ENCODE measurements around the gene NUP160. TPM values are rescaled to one million over a fixed set of nuclear protein-coding genes. Genes with fewer than 3 reads are reported as not detected.

Gene NUP160
- total RNA-seq, 2 donors from 2014 or later: 13.8 to 15.3 TPM

- Histone ChIP-seq H3K4me3 (peak overlapping the region; percentile 64 to 68), H3K27ac (peak overlapping the region; percentile 90 to 92 (median 90)), H3K27me3 (no peaks in the 10 kb centered on the region), H3K9me3 (no peaks in the 10 kb centered on the region), H3K4me1 (peaks cover 31% of the 10 kb centered on the region), H3K36me3 (replicated peaks in 1 of 2; ENCODE audit: insufficient read depth in 1 of 2, low read depth in 2 of 2) (no peaks in the 10 kb centered on the region)
- no peak for ATAC-seq
- intact Hi-C loops (cut with DNase I): no loop called here
- DNase-seq: no peak
- 1% methylated on average over 10 to 14 of the region's 14 CpGs for WGBS, 2 donors
- TF ChIP-seq CTCF (IDR thresholded peaks at IDR 0.05): peak in 2 of 7 experiments; percentile 0 to 24
- TF ChIP-seq POLR2A (IDR thresholded peaks at IDR 0.05): no peak
Observed at GRCh38 chr11:47848700-47849155, 578 bp upstream of the NUP160 start.

GRCh38 chr11:47847537-47847891 lies 636 bp downstream of the NUP160 start:
- Histone ChIP-seq H3K9me3 (no peaks in the 10 kb centered on the region), H3K27me3 (no peaks in the 10 kb centered on the region), H3K36me3 (replicated peaks in 1 of 2; ENCODE audit: insufficient read depth in 1 of 2, low read depth in 2 of 2) (peaks cover 0 to under 1% of the 10 kb centered on the region in 2 donors), H3K27ac (peak overlapping the region; percentile 90 to 92 (median 90)), H3K4me1 (peaks cover 31% of the 10 kb centered on the region), H3K4me3 (peak overlapping the region; percentile 64 to 68)
- TF ChIP-seq CTCF (IDR thresholded peaks at IDR 0.05) (no peak), POLR2A (IDR thresholded peaks at IDR 0.05) (no peak)
- DNase-seq: no peak
- WGBS, 2 donors: 1 to 2% methylated on average over 8 of the region's 8 CpGs
- no peak for ATAC-seq
- intact Hi-C loops (cut with DNase I): no loop called here

- intact Hi-C loops (cut with DNase I): no loop called here
- no peak overlapping the region for H3K27ac ChIP-seq
- no peaks in the 10 kb centered on the region for H3K9me3 ChIP-seq
- no peak overlapping the region for H3K4me3 ChIP-seq
- TF ChIP-seq CTCF (IDR thresholded peaks at IDR 0.05) (no peak), POLR2A (IDR thresholded peaks at IDR 0.05) (no peak)
- H3K4me1 ChIP-seq: peaks cover 31% of the 10 kb centered on the region
- ATAC-seq: no peak
- no peaks in the 10 kb centered on the region for H3K27me3 ChIP-seq
- 61 to 68% methylated on average over 4 of the region's 4 CpGs for WGBS, 2 donors
- no peak for DNase-seq
- H3K36me3 ChIP-seq (replicated peaks in 1 of 2; ENCODE audit: insufficient read depth in 1 of 2, low read depth in 2 of 2): peaks cover 0 to 5% of the 10 kb centered on the region in 2 donors
Observed at GRCh38 chr11:47846998-47847397, 1.2 kb downstream of the NUP160 start.

- TF ChIP-seq POLR2A (IDR thresholded peaks at IDR 0.05): no peak
- no peak for TF ChIP-seq CTCF (IDR thresholded peaks at IDR 0.05)
- no peak overlapping the region for H3K27ac ChIP-seq
- DNase-seq: no peak
- peaks cover 0 to 13% of the 10 kb centered on the region in 2 donors for H3K36me3 ChIP-seq (replicated peaks in 1 of 2; ENCODE audit: insufficient read depth in 1 of 2, low read depth in 2 of 2)
- H3K27me3 ChIP-seq: no peaks in the 10 kb centered on the region
- no peak overlapping the region for H3K4me3 ChIP-seq
- H3K9me3 ChIP-seq: no peaks in the 10 kb centered on the region
- no peak for ATAC-seq
- H3K4me1 ChIP-seq: peaks cover 23% of the 10 kb centered on the region
- intact Hi-C loops (cut with DNase I): no loop called here
- 70 to 80% methylated on average over 7 of the region's 7 CpGs for WGBS, 2 donors
Observed at GRCh38 chr11:47843361-47844055, 4.6 kb downstream of the NUP160 start.

GRCh38 chr11:47842749-47843148 lies 5.4 kb downstream of the NUP160 start:
- no peak for ATAC-seq
- Histone ChIP-seq H3K27me3 (no peaks in the 10 kb centered on the region), H3K4me3 (no peak overlapping the region), H3K9me3 (no peaks in the 10 kb centered on the region), H3K4me1 (peaks cover 26% of the 10 kb centered on the region), H3K27ac (no peak overlapping the region), H3K36me3 (replicated peaks in 1 of 2; ENCODE audit: insufficient read depth in 1 of 2, low read depth in 2 of 2) (peaks cover 0 to 14% of the 10 kb centered on the region in 2 donors)
- intact Hi-C loops (cut with DNase I): no loop called here
- WGBS, 2 donors: 96 to 98% methylated on average over 4 of the region's 4 CpGs
- no peak for TF ChIP-seq CTCF (IDR thresholded peaks at IDR 0.05)
- no peak for TF ChIP-seq POLR2A (IDR thresholded peaks at IDR 0.05)
- no peak for DNase-seq

All from body of pancreas (tissue), 4 donors.